Renal pelvis (tissue), 4 donors: ENCODE data around the gene OCA2. TPM values are rescaled to one million over a fixed set of nuclear protein-coding genes. Genes with fewer than 3 reads are reported as not detected.
A peak's percentile ranks its signal among the peaks of the same experiment; 100 is the strongest.

ENCODE experiments used
- DNase-seq: peaks from one replicate; pipeline ENCODE4 v3.0.0-alpha.2; 2013
- polyA plus RNA-seq, 3 donors: library from polyadenylated mRNA; unstranded; fragments of 120-200 nt; gene quantifications; one replicate each; pipeline ENCODE4 v1.2.1, GENCODE V29; 2013; ENCODE audit not compliant: insufficient read length in 3 of 3

Gene OCA2
- polyA plus RNA-seq, 3 donors: 8.2 to 9.9 (median 9.0) TPM

DNA sequence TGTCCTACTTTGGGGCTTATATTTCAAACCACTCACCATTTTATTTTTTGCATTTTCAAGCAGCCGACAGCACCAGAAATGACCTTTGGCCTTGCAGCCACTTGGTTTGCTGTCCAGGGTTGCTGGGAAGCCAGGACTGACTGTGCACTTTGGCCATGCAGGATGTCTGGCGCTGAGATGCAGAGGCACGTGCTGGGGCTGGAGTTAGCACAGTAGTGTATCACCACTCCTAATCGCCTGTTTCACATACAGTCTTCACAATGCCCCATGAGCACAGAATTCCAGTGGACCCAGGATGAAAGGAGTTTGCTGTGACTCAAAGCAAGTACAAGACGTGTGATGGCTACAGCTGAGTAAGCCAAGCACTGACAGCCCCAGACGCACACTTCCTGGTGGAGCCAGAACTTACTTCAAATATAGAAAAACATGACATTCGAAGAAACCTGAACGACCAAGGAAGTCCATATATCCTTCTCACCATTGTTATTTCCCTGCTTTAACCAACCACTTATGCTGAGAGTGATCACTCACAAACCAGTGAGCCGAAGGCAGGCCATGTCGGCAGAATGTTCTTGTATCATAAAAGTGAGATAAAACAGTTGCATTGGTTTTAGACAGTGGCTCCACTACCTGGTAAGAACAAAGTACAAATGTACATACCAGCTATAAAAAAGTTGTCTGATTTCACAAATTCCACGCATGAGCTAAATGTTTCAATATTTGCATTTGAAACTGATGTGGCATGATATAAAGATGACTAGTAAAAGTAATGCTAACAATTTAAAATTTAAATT is 16.0 kb downstream of the OCA2 start:
- DNase-seq: no peak

DNA sequence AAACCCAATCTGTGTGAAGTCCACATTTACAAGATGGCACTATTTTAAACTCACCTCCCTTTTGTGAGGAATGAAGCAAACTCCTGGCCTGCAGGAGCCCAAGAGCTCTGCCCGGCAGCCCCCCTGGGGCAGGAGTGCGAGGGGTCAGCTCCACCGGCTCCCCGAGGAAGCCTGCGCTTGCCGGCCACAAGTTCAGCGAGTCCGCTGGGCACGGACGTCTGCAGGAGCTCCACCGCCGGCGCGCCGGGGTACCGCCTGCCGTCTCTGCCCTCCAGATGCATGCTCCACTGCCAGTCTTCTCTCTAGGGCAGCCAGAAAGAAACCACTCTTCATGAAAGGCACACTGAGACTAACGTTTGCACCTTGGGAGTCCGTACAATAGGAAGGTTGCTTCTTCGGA is 17.5 kb downstream of the OCA2 start:
- no peak for DNase-seq

DNA sequence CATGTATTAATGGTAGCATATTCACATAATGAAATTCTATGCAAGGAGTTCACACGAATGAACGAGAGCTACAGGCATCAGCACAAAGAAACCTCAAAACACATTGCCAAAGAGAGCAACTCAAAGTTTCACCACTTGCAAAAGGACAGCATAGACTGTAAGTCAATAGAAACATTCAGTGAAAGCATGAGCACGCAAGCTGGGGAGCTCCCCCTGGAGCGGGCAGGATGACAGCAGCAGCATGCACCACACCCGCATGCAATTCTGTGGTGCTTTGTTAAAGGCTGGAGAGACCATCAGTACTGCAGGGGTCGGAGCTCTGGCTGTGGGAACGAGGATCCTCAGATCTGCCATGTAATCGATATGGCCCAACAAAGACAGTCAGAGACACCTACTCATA is 18.7 kb downstream of the OCA2 start:
- no peak for DNase-seq

DNA sequence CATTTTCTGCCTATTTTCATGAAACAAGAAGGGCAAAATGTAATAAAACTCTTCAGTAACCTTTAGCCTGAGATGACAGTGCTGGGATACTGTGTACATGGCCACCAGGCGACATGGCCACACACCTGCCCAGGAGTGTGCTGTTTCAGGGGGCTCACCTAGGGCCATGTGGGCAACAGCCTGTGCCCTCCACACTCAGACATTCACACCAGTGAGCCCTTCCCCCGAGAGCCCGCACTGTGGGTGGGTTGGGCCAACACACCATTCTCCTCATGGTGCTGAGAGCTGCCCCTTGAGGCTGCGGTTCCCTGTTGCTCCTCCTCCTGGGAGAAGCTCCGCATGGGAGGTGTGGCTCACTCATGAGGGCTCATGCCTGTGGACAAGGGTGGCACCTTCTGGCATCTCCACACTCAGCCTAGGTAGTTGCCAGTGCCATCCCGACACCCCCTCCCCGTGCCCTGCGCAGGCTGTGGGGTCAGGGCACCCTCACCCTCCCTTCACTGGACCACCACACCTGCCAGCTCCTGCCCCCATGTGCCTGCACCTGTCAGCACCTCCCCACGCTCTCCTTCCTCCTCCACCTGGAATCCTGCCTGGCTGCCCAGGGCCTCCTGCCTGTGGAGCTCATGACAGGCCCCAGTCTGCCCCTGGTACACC is 19.7 kb downstream of the OCA2 start:
- no peak for DNase-seq

DNA sequence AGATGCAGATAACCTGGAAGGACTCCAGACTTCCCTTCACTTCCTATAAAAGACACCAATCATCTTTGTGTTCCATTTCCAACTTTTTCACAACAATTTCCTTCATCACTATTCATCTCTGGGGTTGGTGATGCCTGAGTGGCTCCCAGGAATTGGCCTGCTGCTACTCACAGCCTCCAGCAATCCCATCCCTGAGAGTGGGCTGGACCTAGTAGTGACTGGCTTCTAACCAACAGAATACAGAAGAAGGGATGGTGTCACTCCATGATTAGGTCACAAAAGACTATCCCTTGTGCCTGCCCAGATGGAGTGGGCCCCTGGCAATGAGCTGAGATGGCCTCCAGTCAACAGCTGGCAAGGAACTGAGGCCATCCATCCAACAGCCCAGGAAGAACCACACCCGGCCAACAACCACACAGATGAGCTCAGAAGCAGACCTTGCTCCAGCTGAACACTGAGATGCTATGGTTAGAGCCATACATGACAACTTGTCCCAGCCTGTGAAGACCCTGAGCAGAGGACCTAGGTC is 20.9 kb downstream of the OCA2 start:
- no peak for DNase-seq

DNA sequence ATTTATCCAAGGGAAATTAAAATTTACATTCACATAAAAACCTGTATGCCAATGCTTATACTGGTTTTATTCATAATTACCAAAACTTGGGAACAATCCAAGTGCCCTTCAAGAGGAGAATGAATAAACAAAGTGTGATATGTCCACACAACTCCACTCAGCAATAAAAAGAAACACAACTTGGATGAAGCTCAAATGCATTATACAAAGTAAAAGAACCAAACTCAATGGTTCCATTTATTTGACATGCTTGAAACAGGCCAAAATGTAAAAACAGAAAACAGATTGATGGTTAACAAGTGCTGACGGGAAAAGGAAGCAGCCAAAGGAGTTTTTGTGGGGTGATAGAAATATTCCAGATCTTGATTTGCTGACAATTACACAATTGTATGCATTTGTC is 23.5 kb downstream of the OCA2 start:
- DNase-seq: no peak

DNA sequence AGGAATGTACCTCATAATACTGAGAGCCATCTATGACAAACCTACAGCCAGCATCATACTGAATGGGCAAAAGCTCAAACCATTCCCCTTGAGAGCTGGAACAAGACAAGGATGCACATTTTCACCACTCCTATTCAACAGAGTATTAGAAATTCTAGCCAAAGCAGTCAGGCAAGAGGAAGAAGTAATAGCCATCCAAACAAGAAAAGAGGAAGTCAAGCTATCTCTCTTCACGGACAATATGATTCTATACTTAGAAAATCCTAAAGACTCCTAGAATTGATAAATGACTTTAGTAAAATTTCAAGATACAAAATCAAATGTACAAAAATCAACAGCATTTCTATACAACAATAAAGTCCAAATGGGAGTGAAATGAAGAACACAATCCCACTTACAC is 30.2 kb downstream of the OCA2 start:
- no peak for DNase-seq

DNA sequence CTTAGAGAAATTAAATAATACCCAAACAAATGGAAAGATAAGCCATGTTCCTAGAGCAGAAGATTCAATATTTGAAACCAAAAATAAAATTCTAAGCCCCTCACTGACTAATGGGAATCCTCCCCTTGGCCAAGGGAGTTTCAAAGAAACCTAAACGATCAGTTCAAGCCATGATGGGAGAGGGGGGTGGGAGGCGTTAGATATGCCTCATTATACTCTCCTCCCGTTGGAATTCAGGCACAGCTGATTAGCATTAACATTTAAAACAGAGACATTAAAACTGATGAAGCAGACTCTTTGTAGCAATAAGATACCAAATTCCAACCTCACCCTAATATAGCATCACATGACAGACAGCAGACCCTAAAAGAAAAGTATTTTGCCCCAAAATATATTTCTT is 32.9 kb downstream of the OCA2 start:
- DNase-seq: no peak

DNA sequence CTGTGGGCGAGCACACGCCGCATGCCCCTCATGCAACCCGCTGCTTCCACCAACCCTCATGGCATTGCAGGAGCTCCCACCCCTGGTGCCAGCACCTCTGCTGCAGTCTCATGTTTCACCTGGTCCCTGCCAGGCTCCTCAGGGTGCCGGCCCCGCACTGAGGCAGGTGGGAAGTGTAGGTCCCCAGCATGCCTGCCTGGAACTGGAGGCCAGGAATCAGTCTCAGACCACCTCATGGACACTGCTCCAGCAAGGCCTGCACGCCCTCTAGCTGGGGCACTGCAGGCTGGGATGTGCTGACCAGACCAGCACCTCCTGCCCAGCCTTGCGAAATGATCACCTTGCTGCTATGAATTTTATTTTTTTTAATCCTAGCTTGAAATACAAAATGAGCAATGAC is 39.1 kb downstream of the OCA2 start:
- DNase-seq: no peak

DNA sequence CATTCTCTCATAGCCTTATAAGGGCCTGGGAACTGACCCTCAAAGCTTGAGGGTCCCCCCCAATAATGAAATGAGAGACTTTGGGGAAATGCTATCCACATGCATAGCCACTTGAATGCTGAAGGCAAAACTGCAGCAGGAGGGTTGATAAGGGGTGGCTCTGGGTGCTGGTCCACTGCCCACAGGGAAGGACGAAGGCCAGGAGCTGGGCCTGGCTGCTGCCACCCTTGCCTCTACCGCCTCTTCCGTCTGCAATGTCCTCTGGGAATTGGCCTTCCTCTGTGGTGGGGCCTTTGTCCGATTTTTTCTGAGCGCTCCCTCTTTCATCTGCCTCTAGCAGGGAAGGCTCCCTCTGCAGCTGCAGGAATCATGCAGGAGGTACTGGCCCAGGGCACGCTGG is 41.0 kb downstream of the OCA2 start:
- no peak for DNase-seq

DNA sequence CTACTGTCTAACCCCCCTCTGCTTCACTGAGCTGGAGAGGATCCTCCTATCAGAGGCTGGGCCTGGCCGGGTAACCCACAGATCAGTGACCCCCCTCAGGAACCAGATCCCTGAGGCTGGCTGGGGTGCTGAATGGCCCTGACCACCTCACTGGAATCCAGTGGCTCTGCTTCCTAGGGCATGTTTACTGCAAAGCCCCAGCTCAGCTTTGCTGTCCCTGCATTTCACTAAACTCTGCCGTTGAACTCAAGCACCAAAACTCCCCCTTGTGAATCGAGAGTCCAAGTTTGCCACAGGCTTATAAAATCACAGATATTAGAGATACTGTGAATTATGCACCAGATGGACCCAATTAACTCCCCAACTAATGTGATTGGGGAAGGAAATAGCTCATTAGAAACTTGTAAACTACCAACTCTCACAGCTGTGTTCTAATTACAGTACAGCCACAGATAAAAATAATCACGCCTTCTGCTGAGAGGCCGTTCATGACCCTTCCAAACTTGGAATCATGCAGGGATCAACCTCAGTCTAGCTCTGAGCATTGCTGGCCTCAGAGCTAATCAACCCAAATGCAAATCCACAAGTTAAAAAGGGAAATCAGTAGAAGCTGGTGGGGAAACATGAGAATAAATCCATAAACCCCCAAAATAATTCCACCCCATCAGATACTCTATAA is 47.0 kb downstream of the OCA2 start:
- no peak for DNase-seq

DNA sequence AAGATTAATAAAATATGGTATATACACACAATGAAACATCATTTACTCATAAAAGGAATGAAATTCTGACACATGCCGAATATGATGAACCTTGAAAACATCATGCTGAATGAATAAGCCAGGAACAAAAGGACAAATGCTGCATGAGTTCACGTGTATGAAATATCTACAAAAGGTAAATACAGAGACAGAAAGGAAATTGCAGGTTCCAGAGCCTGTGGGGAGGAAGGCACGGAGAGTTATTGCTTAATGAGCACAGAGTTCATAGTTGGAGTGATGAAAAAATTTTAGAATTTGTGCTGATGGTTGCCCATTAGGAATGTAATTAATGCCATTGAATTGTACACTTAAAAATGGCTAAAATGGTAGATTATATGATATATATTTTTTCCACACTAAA is 49.5 kb downstream of the OCA2 start:
- no peak for DNase-seq

DNA sequence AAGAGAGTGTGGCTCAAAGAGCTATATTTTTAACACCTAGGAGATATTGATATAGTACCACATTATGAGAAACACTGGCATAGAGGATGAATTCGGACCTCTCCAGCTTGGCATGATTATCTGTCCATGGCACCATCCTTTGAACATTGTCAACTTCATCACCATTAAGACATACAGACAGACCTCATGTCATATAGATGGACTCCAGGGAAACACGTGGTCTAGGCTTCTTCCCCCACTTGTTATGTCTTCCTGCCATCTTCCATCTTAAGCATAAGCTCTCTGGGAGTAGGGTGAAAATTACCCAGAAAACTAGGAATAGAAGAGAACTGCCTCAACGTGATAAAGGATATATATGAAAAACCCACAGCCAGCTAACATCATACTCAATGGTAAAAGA is 51.8 kb downstream of the OCA2 start:
- DNase-seq: no peak

DNA sequence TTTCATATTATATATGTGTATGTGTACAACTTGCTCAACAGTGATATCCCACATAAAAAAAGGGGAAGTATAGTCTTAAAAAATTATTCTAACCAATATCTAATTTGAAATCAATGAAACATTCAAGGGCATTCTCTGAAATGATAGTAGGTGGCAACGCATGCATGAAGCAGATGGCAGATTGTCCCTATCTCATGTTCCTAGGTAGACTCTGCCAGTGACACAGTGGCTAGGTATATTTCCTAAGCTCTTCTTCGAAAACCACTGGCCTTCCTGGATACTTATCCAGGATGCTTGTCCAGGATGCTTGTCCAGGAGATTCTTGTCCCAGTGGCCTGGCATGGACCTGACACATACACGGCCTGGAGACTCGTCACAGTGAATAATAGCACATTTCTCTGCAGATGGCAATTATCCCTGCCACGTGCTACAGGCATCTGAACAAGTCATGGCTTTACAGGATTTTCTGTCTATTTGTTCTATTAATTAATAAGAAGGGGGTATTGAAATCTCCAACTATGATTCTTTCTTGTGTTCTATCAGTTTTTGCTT is 54.9 kb downstream of the OCA2 start:
- DNase-seq: no peak

DNA sequence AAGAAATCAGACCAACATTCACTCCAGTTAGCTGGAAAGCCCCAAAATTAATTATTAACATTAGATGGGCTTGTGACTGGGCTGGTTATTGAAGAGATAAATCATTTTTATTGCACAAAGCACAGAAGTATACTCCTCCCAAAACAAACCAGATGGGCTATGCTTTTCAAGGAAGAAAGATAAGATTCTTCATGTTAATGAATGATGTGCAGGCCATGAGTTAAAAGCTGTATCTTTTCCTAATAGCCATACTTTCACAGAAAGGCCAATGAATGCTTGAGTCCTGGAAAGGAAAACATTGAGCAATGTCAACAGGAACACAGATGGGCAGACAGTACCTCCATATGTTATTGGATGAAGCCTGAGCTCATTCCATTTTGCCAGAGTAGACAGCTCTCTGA is 55.4 kb downstream of the OCA2 start:
- DNase-seq: peak; percentile 52

DNA sequence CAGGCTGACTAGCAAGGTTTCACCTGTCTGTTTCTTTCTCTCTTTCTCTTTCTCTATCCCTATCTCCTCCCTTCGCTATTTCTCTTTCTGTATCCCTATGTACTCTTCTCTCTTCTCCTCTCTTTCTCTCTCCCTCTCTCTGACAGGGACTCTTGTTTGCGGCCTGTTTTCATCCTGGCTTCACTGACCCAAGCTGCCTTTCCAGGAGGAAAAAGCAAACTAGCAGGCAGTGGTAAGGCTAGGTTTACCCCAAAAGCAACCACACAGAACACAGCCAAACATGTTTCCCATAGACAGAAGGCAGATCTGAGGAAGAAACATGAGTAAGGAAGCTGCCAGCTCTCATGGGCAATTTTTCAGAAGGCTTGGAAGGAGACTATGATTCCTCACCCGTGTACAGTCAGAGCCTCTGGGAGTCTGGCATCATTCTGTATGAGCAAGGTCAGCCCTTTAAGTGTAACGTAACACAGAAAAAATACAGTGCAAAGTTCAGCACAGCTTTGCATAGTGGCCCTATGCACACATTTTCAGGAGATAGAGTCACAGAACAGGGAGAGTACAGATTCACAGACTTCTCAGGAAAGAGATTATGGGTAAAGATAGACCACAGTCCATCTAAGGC is 61.0 kb downstream of the OCA2 start:
- DNase-seq: no peak

DNA sequence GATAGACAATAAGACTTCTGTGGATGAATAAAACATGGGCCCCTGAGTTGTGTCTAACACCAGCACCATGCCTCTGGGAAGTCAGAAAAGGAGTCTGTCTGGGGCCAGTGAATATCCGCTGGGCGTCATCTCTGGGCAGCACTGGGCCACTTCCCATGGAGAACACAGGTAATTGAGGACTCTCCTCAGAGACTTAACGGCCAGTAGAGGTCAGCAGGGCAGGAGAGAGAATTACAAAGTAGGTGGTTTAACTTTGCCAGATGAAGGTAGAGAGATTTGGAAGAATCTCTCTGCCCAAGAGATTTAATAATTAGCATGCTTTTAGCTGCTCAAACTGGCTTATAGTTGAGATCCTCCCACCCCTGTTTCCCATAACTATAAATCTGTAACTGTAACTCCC is 65.7 kb downstream of the OCA2 start:
- DNase-seq: no peak

DNA sequence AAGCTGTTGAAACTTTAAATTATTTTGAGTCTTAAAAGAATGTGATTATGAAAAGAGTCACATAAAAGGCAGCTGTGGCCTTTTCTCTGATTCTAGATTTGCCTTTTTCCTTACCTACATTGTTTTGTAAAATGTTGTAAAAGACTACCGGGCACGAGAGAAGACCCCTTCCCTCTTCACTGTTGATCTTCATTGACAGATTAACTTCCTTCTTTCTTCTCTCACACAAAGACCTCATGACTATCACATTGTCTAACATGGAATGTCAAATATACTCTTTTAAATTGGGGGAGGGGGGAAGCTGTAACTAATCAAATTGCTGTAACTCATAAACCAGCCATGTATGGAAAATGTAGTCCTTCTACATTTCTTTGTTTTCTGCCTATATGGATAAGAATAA is 68.3 kb downstream of the OCA2 start:
- no peak for DNase-seq

DNA sequence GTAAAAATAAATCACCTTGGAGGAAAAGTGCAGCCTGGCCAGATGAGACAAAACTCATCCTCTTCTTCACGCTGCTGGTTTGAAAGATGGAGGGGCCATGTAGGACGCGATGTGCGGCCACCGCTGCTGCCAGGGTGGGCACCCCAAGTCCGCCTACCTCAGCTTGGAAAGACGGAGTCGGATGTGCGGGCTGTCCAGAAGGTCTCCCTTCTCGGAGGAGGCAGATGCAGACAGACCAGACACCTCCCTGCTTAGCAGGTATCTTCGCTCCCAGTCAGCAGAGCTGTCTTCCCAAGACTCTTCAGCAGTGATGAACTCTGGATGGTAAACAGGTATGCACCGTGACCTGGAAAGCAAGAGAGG is 71.4 kb downstream of the OCA2 start:
- no peak for DNase-seq

DNA sequence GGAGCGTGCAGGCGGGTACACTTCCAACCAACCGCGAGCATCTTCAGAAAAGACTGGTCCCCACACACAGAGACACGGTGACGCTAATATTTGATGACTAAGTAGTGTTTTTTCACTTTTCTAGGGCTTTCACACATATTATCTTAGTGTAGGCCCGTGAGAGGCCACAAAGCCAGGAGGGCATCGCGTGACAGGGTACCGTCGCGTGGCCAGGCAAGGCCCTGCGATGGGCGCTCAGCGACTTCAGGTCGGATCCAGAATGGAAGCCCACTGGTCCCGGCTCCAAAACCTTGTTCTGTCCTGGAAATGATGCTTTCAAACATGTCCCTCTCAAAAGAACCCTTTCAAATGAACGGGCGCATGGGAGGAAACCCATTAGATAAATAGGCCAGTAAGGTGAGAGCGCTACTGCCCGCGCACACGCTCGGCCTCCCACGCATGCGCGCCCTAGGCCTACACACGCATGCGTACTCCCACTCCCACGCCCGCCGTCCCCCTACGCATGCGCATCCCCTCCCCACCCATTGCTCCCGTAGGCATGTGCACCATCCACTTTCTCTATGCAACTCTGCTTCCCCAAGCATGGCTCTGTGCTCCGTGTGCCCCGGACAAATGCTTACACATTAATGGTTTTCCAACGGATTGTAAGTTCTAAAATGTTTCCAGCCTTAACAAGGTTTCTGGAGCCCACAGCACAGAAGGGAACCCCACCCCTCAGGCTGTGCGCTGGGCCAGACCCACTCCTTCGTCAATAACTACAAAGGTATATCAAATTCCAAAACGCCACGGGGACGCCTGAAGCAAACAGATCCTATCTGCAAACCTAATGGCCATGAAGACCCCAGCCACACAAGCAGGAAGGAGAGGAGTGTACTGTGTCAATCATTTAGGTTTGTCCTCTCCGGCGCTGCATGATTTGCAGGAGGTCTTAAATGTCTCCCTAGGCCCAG is 72.1 kb downstream of the OCA2 start:
- DNase-seq: no peak

DNA sequence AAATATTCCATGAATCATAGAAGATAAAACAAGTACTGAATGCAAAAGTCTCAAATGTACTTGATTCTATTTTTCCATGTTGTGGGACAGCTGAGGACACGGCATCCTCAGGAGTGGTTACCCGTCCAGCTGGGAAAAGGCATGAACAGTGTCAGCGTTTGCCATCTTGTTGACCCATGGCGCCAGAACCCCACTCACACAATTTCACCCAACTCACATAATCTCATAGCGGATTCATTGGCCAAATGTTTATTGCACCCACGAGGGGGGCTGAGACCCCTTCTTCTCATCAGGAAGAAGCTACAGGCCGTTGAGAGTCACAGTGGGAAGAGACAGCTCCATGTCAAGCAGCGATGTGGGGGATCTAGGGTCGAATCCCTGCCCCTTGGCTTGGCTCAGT is 72.9 kb downstream of the OCA2 start:
- DNase-seq: no peak
